ENCODE results near the gene IPCEF1. TPM values are rescaled to one million over a fixed set of nuclear protein-coding genes. Genes with fewer than 3 reads are reported as not detected.

IPCEF1 gene
- total RNA-seq, 1 donor: 0.36 TPM

DNA sequence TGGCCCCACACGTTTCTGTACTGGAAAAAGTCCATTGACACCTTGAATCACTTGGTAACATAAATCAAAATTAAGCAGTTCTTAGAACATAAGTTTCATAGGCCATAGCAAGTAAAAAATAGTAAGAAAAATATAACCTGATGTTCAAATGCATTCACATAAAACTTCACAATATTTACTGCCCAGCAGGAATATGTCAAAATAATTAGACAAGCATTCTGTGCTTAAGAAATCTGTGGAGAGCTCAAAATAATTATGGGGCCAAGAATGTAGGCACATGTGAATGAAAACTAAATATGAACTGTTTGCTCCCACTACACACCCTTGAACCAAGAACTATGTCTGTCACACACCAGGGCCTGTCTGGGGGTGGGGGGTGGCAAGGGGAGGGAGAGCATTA lies 70.8 kb downstream of the IPCEF1 start:
- Histone ChIP-seq H3K4me3 (ENCODE audit: insufficient read depth, low read length) (no peak overlapping the region), H3K9me3 (ENCODE audit: low read depth, low read length) (no peaks in the 10 kb centered on the region), H3K79me2 (ENCODE audit: insufficient read depth, low read length) (no peaks in the 10 kb centered on the region), H4K20me1 (ENCODE audit: insufficient read depth, low read length) (no peaks in the 10 kb centered on the region), H3K4me1 (ENCODE audit: insufficient read depth, low read length) (no peaks in the 10 kb centered on the region), H3K36me3 (ENCODE audit: insufficient read depth, low read length) (no peaks in the 10 kb centered on the region), H2AFZ (ENCODE audit: low read length) (no peak overlapping the region), H3K27ac (ENCODE audit: low read depth, low read length) (no peak overlapping the region), H3K27me3 (ENCODE audit: insufficient read depth, low read length) (no peaks in the 10 kb centered on the region), H3K4me2 (ENCODE audit: insufficient read depth, low read length) (no peak overlapping the region)
- DNase-seq (ENCODE audit: insufficient read length, low spot score, missing footprints): no peak
- TF ChIP-seq, protein P1, sequence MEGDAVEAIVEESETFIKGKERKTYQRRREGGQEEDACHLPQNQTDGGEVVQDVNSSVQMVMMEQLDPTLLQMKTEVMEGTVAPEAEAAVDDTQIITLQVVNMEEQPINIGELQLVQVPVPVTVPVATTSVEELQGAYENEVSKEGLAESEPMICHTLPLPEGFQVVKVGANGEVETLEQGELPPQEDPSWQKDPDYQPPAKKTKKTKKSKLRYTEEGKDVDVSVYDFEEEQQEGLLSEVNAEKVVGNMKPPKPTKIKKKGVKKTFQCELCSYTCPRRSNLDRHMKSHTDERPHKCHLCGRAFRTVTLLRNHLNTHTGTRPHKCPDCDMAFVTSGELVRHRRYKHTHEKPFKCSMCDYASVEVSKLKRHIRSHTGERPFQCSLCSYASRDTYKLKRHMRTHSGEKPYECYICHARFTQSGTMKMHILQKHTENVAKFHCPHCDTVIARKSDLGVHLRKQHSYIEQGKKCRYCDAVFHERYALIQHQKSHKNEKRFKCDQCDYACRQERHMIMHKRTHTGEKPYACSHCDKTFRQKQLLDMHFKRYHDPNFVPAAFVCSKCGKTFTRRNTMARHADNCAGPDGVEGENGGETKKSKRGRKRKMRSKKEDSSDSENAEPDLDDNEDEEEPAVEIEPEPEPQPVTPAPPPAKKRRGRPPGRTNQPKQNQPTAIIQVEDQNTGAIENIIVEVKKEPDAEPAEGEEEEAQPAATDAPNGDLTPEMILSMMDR (IDR thresholded peaks at IDR 0.05; ENCODE audit: extremely low read depth, low read depth, low read length): no peak

DNA sequence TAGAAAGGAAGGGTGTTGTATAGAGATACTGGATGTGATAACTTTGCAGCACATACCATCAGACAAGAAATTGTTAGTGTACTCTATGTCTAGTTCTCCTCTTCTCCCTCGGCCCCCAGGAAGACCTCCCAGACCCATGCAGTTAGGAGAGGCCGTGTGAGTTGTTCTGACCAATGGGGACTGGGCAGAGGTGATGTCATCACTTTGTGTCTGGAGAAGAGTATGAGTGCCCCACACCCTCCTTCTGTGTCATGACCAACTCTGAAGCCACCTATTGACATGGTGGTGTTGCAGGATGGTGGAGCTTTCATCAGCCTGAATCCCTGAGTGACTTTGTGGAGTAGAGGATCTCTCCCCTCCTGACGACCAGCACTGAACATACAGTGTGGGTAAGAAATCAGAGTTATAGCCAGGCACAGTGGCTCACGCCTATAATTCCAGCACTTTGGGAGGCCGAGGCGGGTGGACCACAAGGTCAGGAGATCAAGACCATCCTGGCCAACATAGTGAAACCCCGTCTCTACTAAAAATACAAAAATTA lies 72.2 kb downstream of the IPCEF1 start:
- Histone ChIP-seq H2AFZ (ENCODE audit: low read length) (no peak overlapping the region), H3K36me3 (ENCODE audit: insufficient read depth, low read length) (no peaks in the 10 kb centered on the region), H4K20me1 (ENCODE audit: insufficient read depth, low read length) (no peaks in the 10 kb centered on the region), H3K4me2 (ENCODE audit: insufficient read depth, low read length) (no peak overlapping the region), H3K4me1 (ENCODE audit: insufficient read depth, low read length) (no peaks in the 10 kb centered on the region), H3K27me3 (ENCODE audit: insufficient read depth, low read length) (no peaks in the 10 kb centered on the region), H3K79me2 (ENCODE audit: insufficient read depth, low read length) (no peaks in the 10 kb centered on the region), H3K4me3 (ENCODE audit: insufficient read depth, low read length) (no peak overlapping the region), H3K9me3 (ENCODE audit: low read depth, low read length) (no peaks in the 10 kb centered on the region), H3K27ac (ENCODE audit: low read depth, low read length) (no peak overlapping the region)
- TF ChIP-seq, protein P1 (IDR thresholded peaks at IDR 0.05; ENCODE audit: extremely low read depth, low read depth, low read length): no peak
- no peak for DNase-seq (ENCODE audit: insufficient read length, low spot score, missing footprints)

DNA sequence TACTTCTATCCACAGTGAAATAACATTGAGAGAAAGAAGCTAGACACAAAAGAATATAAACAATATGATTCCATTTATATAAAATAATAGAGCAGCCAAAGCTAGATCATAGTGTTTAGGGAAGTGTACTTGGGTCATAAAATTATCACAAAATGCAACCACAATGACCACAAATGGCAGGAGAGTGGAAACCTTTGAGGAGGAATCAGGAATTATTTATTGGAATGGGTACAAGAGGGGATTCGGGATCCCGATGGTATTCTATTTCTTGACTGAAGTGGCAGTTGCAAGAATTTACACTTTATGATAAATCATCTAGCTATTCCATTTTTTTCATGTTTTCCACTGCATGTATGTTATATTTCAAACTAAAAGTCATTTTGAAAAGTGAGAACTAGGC lies 76.1 kb downstream of the IPCEF1 start:
- H3K27me3 ChIP-seq (ENCODE audit: insufficient read depth, low read length): no peaks in the 10 kb centered on the region
- H3K27ac ChIP-seq (ENCODE audit: low read depth, low read length): no peak overlapping the region
- no peaks in the 10 kb centered on the region for H3K4me1 ChIP-seq (ENCODE audit: insufficient read depth, low read length)
- no peak for DNase-seq (ENCODE audit: insufficient read length, low spot score, missing footprints)
- no peak overlapping the region for H3K4me2 ChIP-seq (ENCODE audit: insufficient read depth, low read length)
- no peaks in the 10 kb centered on the region for H3K9me3 ChIP-seq (ENCODE audit: low read depth, low read length)
- H3K4me3 ChIP-seq (ENCODE audit: insufficient read depth, low read length): no peak overlapping the region
- H3K79me2 ChIP-seq (ENCODE audit: insufficient read depth, low read length): no peaks in the 10 kb centered on the region
- H2AFZ ChIP-seq (ENCODE audit: low read length): no peak overlapping the region
- no peaks in the 10 kb centered on the region for H4K20me1 ChIP-seq (ENCODE audit: insufficient read depth, low read length)
- H3K36me3 ChIP-seq (ENCODE audit: insufficient read depth, low read length): no peaks in the 10 kb centered on the region
- TF ChIP-seq, protein P1 (IDR thresholded peaks at IDR 0.05; ENCODE audit: extremely low read depth, low read depth, low read length): no peak

DNA sequence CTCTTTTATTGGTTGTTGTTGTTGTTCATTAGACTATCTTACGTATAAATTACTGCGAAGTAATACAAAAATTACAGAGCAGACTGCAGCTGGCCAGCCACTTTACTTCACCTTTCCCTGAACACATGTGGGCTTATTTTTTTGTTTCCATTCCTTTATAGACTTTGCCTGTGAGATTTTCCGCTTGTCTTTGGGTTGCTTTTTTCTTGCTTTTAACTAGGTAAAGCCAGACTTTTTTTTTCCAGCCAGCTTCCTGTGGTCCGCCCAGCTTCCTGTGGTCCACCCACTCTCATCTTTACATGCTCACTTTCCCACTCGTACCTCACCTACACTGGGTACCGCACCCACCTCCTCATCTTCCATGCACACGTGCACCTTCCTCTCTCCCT lies 79.0 kb downstream of the IPCEF1 start:
- no peaks in the 10 kb centered on the region for H3K4me1 ChIP-seq (ENCODE audit: insufficient read depth, low read length)

More for the DNA sequence above, 79.0 kb downstream of the IPCEF1 start:
- no peak for DNase-seq (ENCODE audit: insufficient read length, low spot score, missing footprints)
- H3K36me3 ChIP-seq (ENCODE audit: insufficient read depth, low read length): no peaks in the 10 kb centered on the region
- TF ChIP-seq, protein P1 (IDR thresholded peaks at IDR 0.05; ENCODE audit: extremely low read depth, low read depth, low read length): no peak
- no peaks in the 10 kb centered on the region for H3K9me3 ChIP-seq (ENCODE audit: low read depth, low read length)
- H3K27me3 ChIP-seq (ENCODE audit: insufficient read depth, low read length): no peaks in the 10 kb centered on the region
- no peaks in the 10 kb centered on the region for H3K79me2 ChIP-seq (ENCODE audit: insufficient read depth, low read length)
- no peak overlapping the region for H3K27ac ChIP-seq (ENCODE audit: low read depth, low read length)
- peak overlapping the region; percentile 60 for H3K4me3 ChIP-seq (ENCODE audit: insufficient read depth, low read length)
- peak overlapping the region; percentile 82 for H2AFZ ChIP-seq (ENCODE audit: low read length)
- H4K20me1 ChIP-seq (ENCODE audit: insufficient read depth, low read length): no peaks in the 10 kb centered on the region
- peak overlapping the region; percentile 87 for H3K4me2 ChIP-seq (ENCODE audit: insufficient read depth, low read length)

All from osteoblast (primary cell).